HG02678 (cell line): ENCODE measurements around the gene SLC8A2.

Experiments
- ATAC-seq: cut with Tn5 transposase; IDR thresholded peaks from one replicate; pipeline ENCODE4 v1.9.1; 2021; ENCODE audit warnings: mild to moderate bottlenecking, moderate library complexity; ENCODE audit not compliant: unreplicated experiment

SLC8A2 gene

GRCh38 chr19:47503826-47504150, 32.1 kb upstream of the SLC8A2 start:
- ATAC-seq: no peak

- ATAC-seq: no peak
These were observed 31.6 kb upstream of the SLC8A2 start for GRCh38 chr19:47503130-47503825.

GRCh38 chr19:47499863-47500830, 28.5 kb upstream of the SLC8A2 start:
- ATAC-seq: no peak

DNA sequence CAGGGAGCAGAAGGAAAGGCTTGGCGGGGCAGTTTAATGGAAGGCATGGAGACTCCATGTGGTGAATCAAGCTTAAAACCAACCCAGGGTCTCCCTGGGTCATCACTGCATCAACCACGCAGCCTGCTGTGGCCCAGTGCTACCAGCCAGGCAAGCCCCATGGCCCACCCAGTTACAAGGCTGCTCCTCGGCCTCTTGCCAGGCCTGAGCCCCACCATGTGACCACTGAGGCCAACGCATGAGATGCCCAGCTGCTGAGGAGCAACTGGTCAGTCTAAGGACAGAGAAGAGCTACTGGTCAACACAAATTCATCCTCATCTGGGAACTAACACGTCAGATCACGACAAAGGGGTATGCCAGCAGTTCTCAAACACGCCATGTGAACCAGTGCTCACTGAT, 27.7 kb upstream of the SLC8A2 start:
- ATAC-seq: no peak

- ATAC-seq: no peak
These were observed 26.9 kb upstream of the SLC8A2 start for GRCh38 chr19:47498561-47498960.

- no peak for ATAC-seq
These were observed 26.3 kb upstream of the SLC8A2 start for GRCh38 chr19:47497821-47498520.

GRCh38 chr19:47497050-47497766, 25.5 kb upstream of the SLC8A2 start:
- no peak for ATAC-seq

DNA sequence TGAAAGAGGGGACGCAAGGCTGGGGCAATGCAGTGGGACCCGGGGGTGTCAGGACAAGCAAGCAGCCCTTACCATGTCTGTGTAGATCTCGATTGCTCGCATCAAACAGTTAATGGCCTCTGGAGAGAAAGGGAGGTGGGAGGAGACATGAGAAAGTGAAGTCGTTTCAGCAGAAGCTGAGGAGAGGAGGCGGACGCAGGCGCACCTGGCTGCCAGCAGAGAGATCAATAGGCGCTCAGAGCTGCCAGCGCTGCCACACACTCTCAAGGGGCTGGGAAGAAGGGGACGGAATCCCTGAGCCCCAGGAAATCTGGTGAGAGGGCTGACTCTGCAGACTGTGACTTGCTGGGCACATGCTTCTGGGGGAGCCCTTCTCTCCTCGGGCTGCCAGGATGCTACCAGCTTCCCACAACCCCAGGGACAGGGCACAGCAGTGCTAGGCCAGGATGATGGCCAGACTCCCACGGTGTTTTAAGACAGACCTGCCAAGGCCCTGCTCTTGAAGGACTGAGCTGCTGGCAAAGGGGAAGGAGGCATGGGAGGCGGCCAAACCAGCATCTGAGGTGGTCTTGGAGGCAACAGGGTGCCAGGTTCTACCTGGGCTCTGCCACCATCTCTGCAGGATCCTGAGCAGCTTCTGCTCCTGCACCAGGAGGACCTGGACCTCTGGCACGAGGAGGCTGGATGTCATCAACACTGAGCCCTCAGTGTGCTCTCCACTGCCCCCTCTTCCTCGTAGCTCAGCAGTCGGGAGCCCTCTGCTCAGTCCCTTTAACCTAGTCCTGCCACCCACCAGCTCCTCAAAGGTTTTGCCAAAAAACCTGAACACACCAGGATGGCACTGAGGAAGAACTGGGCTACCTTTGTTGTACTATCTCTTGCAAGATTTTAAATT, 24.0 kb upstream of the SLC8A2 start:
- ATAC-seq: no peak

DNA sequence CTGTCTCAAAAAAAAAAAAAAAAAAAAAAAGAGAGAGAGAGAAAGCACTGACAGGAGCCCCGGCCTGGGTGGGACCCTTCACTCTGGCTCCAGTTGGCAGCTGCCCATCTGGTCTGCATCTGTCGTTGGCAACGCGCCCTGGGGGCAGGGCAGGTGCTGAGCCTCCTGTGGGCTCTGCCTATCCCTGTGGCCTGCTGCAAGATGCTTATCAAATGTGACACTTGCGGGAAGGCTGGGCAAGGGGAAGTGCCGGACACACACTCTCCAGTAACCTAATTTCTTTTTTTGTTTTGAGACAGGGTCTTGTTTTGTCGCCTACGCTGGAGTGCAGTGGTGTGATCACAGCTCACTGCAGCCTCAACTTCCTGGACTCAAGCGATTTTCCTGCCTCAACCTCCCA, 23.0 kb upstream of the SLC8A2 start:
- no peak for ATAC-seq

- ATAC-seq: no peak
These were observed 22.5 kb upstream of the SLC8A2 start for GRCh38 chr19:47494211-47494547.

- no peak for ATAC-seq
These were observed 21.9 kb upstream of the SLC8A2 start for GRCh38 chr19:47493378-47494210.

- no peak for ATAC-seq
These were observed 21.1 kb upstream of the SLC8A2 start for GRCh38 chr19:47492571-47493377.

GRCh38 chr19:47492137-47492533, 20.4 kb upstream of the SLC8A2 start:
- no peak for ATAC-seq

- ATAC-seq: no peak
These were observed 19.9 kb upstream of the SLC8A2 start for GRCh38 chr19:47491358-47492136.

DNA sequence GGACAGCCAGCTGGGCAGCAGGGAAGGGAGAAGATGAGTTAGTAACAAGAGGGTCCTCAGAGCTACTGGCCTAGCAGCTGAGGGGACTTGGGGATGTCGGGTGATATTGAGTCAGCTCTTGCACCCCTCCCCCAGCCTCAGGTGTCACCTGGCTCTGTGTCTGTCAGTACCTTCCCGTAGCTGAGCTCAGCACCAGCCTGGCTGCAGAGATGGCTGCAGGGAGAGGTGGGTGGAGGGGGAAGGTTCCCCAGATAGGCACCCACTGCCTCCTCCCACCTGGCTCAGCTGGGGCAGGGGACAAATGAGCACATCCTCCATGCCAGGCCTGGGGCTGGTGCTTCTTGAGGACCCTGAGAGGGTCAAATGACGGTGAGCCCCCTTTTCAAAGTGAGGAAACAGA, 19.2 kb upstream of the SLC8A2 start:
- no peak for ATAC-seq

GRCh38 chr19:47490031-47490430, 18.3 kb upstream of the SLC8A2 start:
- no peak for ATAC-seq

DNA sequence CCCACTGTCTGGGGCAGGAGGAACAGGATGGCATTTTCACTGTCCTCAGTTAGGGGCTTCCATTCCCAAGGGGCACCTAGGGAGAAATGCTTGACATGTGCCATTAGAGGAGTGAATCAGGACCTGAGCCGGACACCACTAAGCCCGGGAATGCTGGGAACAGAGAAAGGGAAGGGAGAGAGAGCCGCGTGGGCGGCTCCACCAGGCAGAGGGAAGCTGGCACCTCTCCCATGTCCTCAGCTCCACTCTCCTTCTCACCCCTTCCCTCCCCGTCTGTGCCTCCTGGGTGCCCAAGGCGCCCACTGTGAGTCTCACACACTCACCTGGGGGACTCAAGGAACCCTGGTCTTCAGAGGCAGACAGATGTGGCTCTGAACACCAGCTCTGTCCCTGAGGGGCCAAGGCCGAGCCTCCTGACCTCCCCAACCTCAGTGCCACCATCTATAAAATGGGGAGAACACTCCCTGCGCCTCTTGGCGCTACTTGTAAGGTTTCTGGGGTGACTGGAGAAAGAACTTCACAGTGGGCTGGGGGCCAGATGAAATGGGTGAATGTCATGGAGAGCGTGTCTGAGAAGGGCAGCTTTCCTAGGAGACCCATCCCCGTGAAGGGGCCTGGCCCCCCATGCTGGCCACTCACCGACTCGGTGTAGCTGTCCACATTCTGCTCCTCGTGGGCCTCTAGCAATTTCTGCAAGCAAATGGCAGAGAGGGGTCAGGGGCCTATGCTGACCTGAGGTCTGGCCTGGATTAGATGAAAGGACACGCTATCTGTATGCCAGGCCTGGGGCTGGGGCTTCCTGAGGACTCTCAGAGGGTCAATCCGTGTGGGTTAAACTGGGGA, 17.6 kb upstream of the SLC8A2 start:
- ATAC-seq: no peak
